Peyer's patch (tissue), 4 donors: Measurements from ENCODE around the gene IL3. TPM values are rescaled to one million over a fixed set of nuclear protein-coding genes. Genes with fewer than 3 reads are reported as not detected.

Experiments used
- DNase-seq, 3 donors: peaks; one replicate each; pipeline ENCODE4 v3.0.0-alpha.2; 2017 to 2019
- H3K27ac ChIP-seq, 4 donors: fragments of 200-600 bp; sonication (generic); one replicate each; pipeline ENCODE4 v1.5.1; 2016 to 2019
- H3K27me3 ChIP-seq, 2 donors: fragments of 200-600 bp; sonication (generic); one replicate each; pipeline ENCODE4 v1.5.1; 2019
- H3K36me3 ChIP-seq, 3 donors: fragments of 200-600 bp; sonication (generic); one replicate each; pipeline ENCODE4 v1.5.1; 2016 to 2019
- H3K4me1 ChIP-seq, 4 donors: fragments of 200-600 bp; sonication (generic); one replicate each; pipeline ENCODE4 v1.5.1; 2016 to 2019
- H3K4me3 ChIP-seq, 4 donors: fragments of 200-600 bp; sonication (generic); 1 replicate in 3 of 4; 2 replicates in 1 of 4; pipeline ENCODE4 v1.5.1; 2016 to 2019; ENCODE audit warnings: mild to moderate bottlenecking in 1 of 4
- H3K9me3 ChIP-seq, 4 donors: fragments of 200-600 bp; sonication (generic); one replicate each; pipeline ENCODE4 v1.5.1; 2016 to 2019; ENCODE audit warnings: mild to moderate bottlenecking in 1 of 4
- POLR2A ChIP-seq, 2 donors: fragments of 450-650 bp; IDR thresholded peaks; one replicate each; pipeline ENCODE4 v1.5.1; 2017; ENCODE audit warnings: antibody characterized with exemption in 2 of 2, mild to moderate bottlenecking in 2 of 2, moderate library complexity in 2 of 2
- total RNA-seq, 4 donors: library from RNA; depleted of rRNA; stranded (reverse); fragments of >200 nt; gene quantifications; one replicate each; pipeline ENCODE4 v1.1.0, GENCODE V29; 2016
- TF ChIP-seq, protein P1 (sequence below), 6 experiments: fragments of 450-650 bp in 4 of 6; fragments of 200-600 bp in 2 of 6; sonication (generic) in 1 of 6; IDR thresholded peaks; one replicate each; pipeline ENCODE4 v1.5.1; 2017 to 2019; ENCODE audit warnings: antibody characterized with exemption in 6 of 6, mild to moderate bottlenecking in 3 of 6, moderate library complexity in 1 of 6

The IL3 gene, protein sequence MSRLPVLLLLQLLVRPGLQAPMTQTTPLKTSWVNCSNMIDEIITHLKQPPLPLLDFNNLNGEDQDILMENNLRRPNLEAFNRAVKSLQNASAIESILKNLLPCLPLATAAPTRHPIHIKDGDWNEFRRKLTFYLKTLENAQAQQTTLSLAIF
- total RNA-seq = not detected

DNA sequence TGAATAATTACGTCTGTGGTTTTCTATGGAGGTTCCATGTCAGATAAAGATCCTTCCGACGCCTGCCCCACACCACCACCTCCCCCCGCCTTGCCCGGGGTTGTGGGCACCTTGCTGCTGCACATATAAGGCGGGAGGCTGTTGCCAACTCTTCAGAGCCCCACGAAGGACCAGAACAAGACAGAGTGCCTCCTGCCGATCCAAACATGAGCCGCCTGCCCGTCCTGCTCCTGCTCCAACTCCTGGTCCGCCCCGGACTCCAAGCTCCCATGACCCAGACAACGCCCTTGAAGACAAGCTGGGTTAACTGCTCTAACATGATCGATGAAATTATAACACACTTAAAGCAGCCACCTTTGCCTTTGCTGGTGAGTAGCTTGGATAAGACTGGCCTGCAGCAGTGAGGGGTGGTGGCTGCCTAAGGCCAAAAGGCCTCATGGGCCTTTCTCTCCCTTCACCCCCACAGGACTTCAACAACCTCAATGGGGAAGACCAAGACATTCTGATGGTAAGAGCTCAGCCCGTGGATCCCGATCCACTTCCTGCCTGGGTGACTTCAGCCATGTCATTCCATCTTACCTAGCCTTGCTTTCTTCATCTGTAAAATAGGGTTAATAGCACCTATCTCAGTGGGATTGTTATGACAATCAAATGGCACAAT is at the start of gene IL3:
Gene IL3 (plus strand): TSS at position 155 of the 661 bp plus-strand sequence. CDS start 52 bp downstream, at position 207.
- Histone ChIP-seq H3K4me3 (no peak within 1 kb of the TSS), H3K27me3 (no peaks in the 10 kb centered on the region), H3K4me1 (no peaks in the 10 kb centered on the region), H3K27ac (no peak within 1 kb of the TSS), H3K9me3 (no peaks in the 10 kb centered on the region), H3K36me3 (no peaks in the 10 kb centered on the region)
- DNase-seq = peak in 2 of 3 donors; percentile 18 to 41
- TF ChIP-seq POLR2A (IDR thresholded peaks at IDR 0.05) = no peak

DNA sequence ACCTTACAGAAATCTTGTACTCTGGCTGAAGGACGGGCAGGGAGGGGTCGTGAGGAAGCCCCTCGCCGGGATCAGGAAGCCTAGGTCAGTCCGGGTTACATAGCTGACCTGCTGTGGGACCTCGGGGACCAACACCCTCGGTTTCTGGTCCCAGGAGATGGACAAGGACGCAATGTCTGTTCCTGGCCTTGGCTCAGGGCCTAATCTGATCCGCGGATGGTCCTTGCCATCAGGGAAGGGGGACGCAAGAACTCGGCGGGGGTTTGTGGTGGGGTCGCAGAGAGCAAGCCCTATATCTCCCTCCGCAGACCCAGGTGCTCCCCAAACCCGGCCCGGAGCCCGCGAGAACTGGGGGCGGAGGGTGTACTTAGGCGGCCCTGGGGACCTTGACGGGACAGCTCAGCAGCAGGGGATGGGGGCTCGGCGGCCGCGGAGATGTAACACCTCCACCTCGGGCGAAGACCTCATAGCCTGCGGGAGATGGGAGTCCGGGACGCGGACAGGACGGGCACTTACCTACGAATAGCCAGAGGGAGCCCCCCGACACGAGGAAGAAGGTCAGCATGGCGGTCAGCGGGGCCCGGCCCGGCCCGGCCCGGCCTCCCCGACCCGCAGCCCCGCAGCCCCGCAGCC is 49.4 kb upstream of the IL3 start:
- no peak for TF ChIP-seq POLR2A (IDR thresholded peaks at IDR 0.05)
- H3K27ac ChIP-seq = no peak overlapping the region
- peaks cover 0 to 11% (median 5%) of the 10 kb centered on the region in 4 donors for H3K4me1 ChIP-seq
- H3K4me3 ChIP-seq = peak overlapping the region; percentile 45 to 82 (median 64)
- H3K9me3 ChIP-seq = peaks cover 0 to 3% (median 0%) of the 10 kb centered on the region in 4 donors
- no peaks in the 10 kb centered on the region for H3K36me3 ChIP-seq
- DNase-seq = peak in 1 of 3 donors; percentile 46
- peaks cover 0 to 11% of the 10 kb centered on the region in 2 donors for H3K27me3 ChIP-seq

DNA sequence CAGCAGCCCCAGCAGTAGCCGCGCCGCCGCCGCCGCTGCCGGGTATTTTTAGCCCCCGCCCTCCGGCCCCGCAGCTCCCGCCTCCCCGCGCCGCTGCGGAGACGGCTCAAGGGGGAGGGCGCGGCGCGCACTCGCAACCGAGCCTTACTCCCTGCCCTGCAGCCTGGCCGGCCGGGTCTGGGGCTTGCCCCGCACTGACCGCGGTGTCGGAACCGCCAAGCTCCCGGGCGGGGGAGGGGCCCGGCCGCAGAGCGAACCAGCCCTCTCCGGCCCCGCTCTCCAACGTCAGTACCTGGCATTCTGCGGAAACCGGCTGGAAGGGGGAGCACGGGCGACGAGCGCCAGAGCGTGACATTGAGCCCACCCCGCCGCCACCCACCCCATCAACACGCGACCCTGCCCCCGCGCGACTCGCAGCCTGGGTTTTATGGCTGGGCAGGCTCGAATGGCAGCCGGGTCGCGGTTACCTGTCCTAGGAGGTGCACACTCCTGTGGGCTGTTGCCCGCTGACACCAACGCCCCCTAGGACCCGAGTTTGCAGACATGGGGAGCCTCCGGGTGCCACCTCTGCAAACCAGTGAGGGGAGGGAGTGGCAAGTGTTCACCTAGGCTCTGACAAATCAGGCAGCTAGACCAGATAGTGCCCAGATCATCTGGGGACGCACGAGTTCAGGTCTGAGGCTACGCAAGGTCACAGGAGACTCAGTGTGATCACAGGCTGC is 48.7 kb upstream of the IL3 start, which contains the start of gene ACSL6:
Gene ACSL6 (minus strand): TSS at position 37 of the 722 bp plus-strand sequence. CDS start 105 bp downstream, outside the sequence.
- Histone ChIP-seq H3K27me3 (peaks cover 0 to 11% of the 10 kb centered on the region in 2 donors), H3K27ac (no peak within 1 kb of the TSS), H3K9me3 (peaks cover 0 to 3% (median 0%) of the 10 kb centered on the region in 4 donors), H3K4me1 (peaks cover 0 to 11% (median 5%) of the 10 kb centered on the region in 4 donors), H3K36me3 (no peaks in the 10 kb centered on the region), H3K4me3 (peak within 1 kb of the TSS; percentile 45 to 82 (median 64))
- DNase-seq = peak; percentile 17 to 68 (median 52)
- no peak for TF ChIP-seq POLR2A (IDR thresholded peaks at IDR 0.05)
- TF ChIP-seq, protein P1, sequence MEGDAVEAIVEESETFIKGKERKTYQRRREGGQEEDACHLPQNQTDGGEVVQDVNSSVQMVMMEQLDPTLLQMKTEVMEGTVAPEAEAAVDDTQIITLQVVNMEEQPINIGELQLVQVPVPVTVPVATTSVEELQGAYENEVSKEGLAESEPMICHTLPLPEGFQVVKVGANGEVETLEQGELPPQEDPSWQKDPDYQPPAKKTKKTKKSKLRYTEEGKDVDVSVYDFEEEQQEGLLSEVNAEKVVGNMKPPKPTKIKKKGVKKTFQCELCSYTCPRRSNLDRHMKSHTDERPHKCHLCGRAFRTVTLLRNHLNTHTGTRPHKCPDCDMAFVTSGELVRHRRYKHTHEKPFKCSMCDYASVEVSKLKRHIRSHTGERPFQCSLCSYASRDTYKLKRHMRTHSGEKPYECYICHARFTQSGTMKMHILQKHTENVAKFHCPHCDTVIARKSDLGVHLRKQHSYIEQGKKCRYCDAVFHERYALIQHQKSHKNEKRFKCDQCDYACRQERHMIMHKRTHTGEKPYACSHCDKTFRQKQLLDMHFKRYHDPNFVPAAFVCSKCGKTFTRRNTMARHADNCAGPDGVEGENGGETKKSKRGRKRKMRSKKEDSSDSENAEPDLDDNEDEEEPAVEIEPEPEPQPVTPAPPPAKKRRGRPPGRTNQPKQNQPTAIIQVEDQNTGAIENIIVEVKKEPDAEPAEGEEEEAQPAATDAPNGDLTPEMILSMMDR (IDR thresholded peaks at IDR 0.05) = no peak

DNA sequence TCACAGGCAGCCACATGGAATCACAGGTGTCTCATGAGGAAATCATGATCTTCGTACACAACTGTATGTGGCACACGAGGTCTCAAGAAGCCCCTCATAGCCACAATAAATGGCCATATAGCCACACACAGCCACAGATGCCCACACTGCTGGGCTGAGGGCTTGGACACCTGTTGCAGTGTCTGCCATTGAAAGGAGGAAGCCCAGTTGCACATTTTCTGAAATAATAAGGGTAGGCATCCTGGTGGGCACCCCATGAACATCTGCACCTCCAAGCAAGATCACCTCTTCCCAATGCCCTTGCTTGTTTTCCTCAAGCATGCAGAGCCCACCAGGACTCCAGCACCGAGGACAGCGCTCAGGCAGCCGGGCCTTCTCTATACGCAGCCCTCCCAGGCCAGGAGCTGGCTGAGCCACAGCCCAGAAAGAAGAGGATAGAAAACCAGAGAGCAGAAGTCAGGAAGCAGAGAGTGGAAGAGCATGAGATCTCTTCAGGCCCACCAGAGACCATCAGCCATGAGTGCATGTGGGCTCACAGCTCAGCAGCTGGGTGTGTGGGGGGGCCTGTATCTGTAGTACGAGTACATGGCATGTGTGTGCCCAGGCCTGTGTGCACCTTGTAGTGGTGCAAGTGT is 48.0 kb upstream of the IL3 start:
- Histone ChIP-seq H3K4me1 (peaks cover 0 to 11% (median 5%) of the 10 kb centered on the region in 4 donors), H3K36me3 (no peaks in the 10 kb centered on the region), H3K27ac (no peak overlapping the region), H3K9me3 (peaks cover 0 to 3% (median 0%) of the 10 kb centered on the region in 4 donors), H3K27me3 (peaks cover 0 to 11% of the 10 kb centered on the region in 2 donors), H3K4me3 (no peak overlapping the region)
- peak; percentile 15 to 44 (median 43) for DNase-seq
- TF ChIP-seq POLR2A (IDR thresholded peaks at IDR 0.05) = no peak
- TF ChIP-seq, protein P1 (IDR thresholded peaks at IDR 0.05) = no peak

DNA sequence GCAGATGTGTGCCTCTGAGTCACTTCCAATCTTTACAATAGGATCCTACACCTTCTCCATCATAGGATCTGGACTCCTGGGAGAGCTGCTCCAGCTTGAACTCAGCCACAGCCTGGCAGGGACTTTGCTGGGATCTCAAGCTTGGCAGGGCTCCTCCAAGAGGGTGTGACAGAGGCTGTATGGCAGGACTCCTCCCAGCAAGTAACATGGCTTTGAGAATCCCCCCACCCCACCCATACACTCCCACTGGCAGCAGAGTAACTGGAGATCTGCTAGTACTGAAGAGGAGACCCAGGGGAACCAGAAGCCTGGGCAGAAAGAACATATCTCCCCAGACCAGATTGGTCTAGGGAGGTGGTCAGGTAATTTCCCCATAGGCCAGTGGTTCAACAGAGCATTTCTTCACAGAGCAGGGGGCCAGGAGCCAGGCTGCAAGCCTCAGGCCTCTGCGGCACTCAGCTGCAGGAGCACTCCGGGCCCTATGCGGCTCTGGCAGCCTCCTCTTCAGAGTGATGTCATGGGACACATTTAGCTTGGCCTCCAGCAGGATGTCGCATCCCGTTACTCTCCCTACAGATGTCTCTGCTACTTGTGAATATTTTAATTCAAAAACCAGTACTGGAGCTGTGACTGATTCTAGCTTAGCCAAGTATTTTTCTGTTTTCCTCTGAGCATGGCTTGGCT is 47.3 kb upstream of the IL3 start:
- peaks cover 0 to 11% (median 5%) of the 10 kb centered on the region in 4 donors for H3K4me1 ChIP-seq
- H3K27me3 ChIP-seq = peaks cover 0 to 11% of the 10 kb centered on the region in 2 donors
- no peaks in the 10 kb centered on the region for H3K36me3 ChIP-seq
- TF ChIP-seq, protein P1 (IDR thresholded peaks at IDR 0.05) = no peak
- no peak for TF ChIP-seq POLR2A (IDR thresholded peaks at IDR 0.05)
- peak in 2 of 3 donors; percentile 5 to 21 for DNase-seq
- H3K9me3 ChIP-seq = peaks cover 0 to 3% (median 0%) of the 10 kb centered on the region in 4 donors
- no peak overlapping the region for H3K4me3 ChIP-seq
- no peak overlapping the region for H3K27ac ChIP-seq
